GM21723 (cell line): ENCODE measurements around the gene A4GNT.

Experiments used
- ATAC-seq: cut with Tn5 transposase; IDR thresholded peaks from one replicate; pipeline ENCODE4 v1.9.1; 2021; ENCODE audit warnings: mild to moderate bottlenecking, moderate library complexity; ENCODE audit not compliant: unreplicated experiment

Gene A4GNT

GRCh38 chr3:138081371-138082084 is 50.7 kb downstream of the A4GNT start:
- ATAC-seq = no peak

GRCh38 chr3:138079901-138080300 is 52.3 kb downstream of the A4GNT start:
- ATAC-seq = no peak

GRCh38 chr3:138078901-138079344 is 53.3 kb downstream of the A4GNT start:
- ATAC-seq = no peak

GRCh38 chr3:138078096-138078495 is 54.1 kb downstream of the A4GNT start:
- no peak for ATAC-seq
